HL-60 (cell line): ENCODE measurements around the gene GPATCH11.

ENCODE experiments used
- POLR2AphosphoS5 ChIP-seq: IDR thresholded peaks from 2 replicates; pipeline ENCODE4 v1.6.1; 2012; ENCODE audit warnings: low read depth
- TF ChIP-seq, protein P1 (sequence below): IDR thresholded peaks from one replicate; pipeline ENCODE4 v1.5.1; 2011; ENCODE audit warnings: low read length, control low read depth, inconsistent platforms; ENCODE audit not compliant: insufficient read depth
- TF ChIP-seq, protein P2 (sequence below): IDR thresholded peaks from 2 replicates; pipeline ENCODE4 v1.6.1; 2012; ENCODE audit warnings: low read depth; ENCODE audit not compliant: insufficient replicate concordance

DNA sequence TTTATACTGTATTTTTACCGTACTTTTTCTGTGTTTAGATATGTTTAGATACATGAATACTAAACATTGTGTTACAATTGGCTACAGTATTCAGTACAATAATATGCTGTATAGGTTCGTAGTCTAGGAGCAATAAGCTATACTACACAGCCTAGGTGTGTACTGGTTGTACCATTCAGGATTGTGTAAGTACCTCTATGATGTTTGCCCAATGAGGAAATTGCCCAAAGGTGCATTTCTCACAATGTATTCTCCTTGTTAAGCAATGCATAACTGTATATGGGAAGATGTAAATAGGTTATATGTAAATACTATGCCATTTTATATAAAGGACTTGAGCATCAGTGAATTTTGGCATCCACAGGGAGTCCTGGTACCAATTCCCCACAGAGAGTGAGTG is 61.7 kb downstream of the GPATCH11 start:
- TF ChIP-seq, protein P1, sequence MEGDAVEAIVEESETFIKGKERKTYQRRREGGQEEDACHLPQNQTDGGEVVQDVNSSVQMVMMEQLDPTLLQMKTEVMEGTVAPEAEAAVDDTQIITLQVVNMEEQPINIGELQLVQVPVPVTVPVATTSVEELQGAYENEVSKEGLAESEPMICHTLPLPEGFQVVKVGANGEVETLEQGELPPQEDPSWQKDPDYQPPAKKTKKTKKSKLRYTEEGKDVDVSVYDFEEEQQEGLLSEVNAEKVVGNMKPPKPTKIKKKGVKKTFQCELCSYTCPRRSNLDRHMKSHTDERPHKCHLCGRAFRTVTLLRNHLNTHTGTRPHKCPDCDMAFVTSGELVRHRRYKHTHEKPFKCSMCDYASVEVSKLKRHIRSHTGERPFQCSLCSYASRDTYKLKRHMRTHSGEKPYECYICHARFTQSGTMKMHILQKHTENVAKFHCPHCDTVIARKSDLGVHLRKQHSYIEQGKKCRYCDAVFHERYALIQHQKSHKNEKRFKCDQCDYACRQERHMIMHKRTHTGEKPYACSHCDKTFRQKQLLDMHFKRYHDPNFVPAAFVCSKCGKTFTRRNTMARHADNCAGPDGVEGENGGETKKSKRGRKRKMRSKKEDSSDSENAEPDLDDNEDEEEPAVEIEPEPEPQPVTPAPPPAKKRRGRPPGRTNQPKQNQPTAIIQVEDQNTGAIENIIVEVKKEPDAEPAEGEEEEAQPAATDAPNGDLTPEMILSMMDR = no peak
- TF ChIP-seq, protein P2, sequence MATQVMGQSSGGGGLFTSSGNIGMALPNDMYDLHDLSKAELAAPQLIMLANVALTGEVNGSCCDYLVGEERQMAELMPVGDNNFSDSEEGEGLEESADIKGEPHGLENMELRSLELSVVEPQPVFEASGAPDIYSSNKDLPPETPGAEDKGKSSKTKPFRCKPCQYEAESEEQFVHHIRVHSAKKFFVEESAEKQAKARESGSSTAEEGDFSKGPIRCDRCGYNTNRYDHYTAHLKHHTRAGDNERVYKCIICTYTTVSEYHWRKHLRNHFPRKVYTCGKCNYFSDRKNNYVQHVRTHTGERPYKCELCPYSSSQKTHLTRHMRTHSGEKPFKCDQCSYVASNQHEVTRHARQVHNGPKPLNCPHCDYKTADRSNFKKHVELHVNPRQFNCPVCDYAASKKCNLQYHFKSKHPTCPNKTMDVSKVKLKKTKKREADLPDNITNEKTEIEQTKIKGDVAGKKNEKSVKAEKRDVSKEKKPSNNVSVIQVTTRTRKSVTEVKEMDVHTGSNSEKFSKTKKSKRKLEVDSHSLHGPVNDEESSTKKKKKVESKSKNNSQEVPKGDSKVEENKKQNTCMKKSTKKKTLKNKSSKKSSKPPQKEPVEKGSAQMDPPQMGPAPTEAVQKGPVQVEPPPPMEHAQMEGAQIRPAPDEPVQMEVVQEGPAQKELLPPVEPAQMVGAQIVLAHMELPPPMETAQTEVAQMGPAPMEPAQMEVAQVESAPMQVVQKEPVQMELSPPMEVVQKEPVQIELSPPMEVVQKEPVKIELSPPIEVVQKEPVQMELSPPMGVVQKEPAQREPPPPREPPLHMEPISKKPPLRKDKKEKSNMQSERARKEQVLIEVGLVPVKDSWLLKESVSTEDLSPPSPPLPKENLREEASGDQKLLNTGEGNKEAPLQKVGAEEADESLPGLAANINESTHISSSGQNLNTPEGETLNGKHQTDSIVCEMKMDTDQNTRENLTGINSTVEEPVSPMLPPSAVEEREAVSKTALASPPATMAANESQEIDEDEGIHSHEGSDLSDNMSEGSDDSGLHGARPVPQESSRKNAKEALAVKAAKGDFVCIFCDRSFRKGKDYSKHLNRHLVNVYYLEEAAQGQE = no peak
- TF ChIP-seq POLR2AphosphoS5 = no peak
